SW 1271 (cell line): ENCODE data around the gene PNPLA4.

Source experiments
- DNase-seq, 2 experiments: peaks; one replicate each; lab custom pipeline; 2025; lab: John Stamatoyannopoulos, UW

PNPLA4 gene

GRCh38 chrX:7927259-7928167 is at the start of gene PNPLA4:
PNPLA4 (minus strand) TSS chrX:7927413; CDS start chrX:7926119, 1,294 bp downstream.
- DNase-seq: peak; percentile 21 to 72

- DNase-seq: no peak
These were observed 45.4 kb upstream of the PNPLA4 start for GRCh38 chrX:7972586-7972985.

- no peak for DNase-seq
These were observed 43.2 kb upstream of the PNPLA4 start for GRCh38 chrX:7970428-7970827.

- no peak for DNase-seq
These were observed 38.2 kb upstream of the PNPLA4 start for GRCh38 chrX:7965436-7965835.

- DNase-seq: no peak
These were observed 33.0 kb upstream of the PNPLA4 start for GRCh38 chrX:7960246-7960645.

- no peak for DNase-seq
These were observed 26.2 kb upstream of the PNPLA4 start for GRCh38 chrX:7953446-7953845.

GRCh38 chrX:7950865-7951264 is 23.7 kb upstream of the PNPLA4 start:
- DNase-seq: no peak

GRCh38 chrX:7948483-7948882 is 21.3 kb upstream of the PNPLA4 start:
- DNase-seq: no peak

- no peak for DNase-seq
These were observed 19.7 kb upstream of the PNPLA4 start for GRCh38 chrX:7946960-7947359.

- DNase-seq: no peak
These were observed 16.5 kb upstream of the PNPLA4 start for GRCh38 chrX:7943600-7944245.

- no peak for DNase-seq
These were observed 14.3 kb upstream of the PNPLA4 start for GRCh38 chrX:7941390-7942042.

- DNase-seq: no peak
These were observed 6.8 kb upstream of the PNPLA4 start for GRCh38 chrX:7934026-7934425.

- no peak for DNase-seq
These were observed 327 bp downstream of the PNPLA4 start for GRCh38 chrX:7926914-7927258.

- no peak for DNase-seq
These were observed 712 bp downstream of the PNPLA4 start for GRCh38 chrX:7926501-7926900.

- DNase-seq: peak in 1 of 2 experiments; percentile 0
These were observed 1.2 kb downstream of the PNPLA4 start for GRCh38 chrX:7925867-7926472.

GRCh38 chrX:7921750-7922149 is 5.5 kb downstream of the PNPLA4 start:
- DNase-seq: no peak

GRCh38 chrX:7908821-7909220 is 18.4 kb downstream of the PNPLA4 start:
- no peak for DNase-seq

GRCh38 chrX:7904562-7904961 is 22.7 kb downstream of the PNPLA4 start:
- no peak for DNase-seq

- DNase-seq: no peak
These were observed 35.3 kb downstream of the PNPLA4 start for GRCh38 chrX:7891928-7892327.

GRCh38 chrX:7889680-7890079 is 37.5 kb downstream of the PNPLA4 start:
- no peak for DNase-seq

- no peak for DNase-seq
These were observed 38.1 kb downstream of the PNPLA4 start for GRCh38 chrX:7889135-7889534.

- no peak for DNase-seq
These were observed 50.3 kb downstream of the PNPLA4 start for GRCh38 chrX:7876957-7877356.

GRCh38 chrX:7872042-7872441 is 55.2 kb downstream of the PNPLA4 start:
- DNase-seq: no peak
